GM20431 (cell line): ENCODE measurements around the gene SAT2.
"Not testable (repeated sequence)": the region's sequence is repeated elsewhere in the genome, so short reads cannot be mapped to it uniquely, and the experiment has no call there.

ENCODE experiments used
- in situ Hi-C: fragments of 300-500 bp; cut with MseI, MboI; formaldehyde crosslinking; loops from one replicate; pipeline ENCODE4 v1.15.0; 2020; ENCODE audit warnings: low sequenced_read_pairs; ENCODE audit not compliant: unreplicated experiment

The SAT2 gene

DNA sequence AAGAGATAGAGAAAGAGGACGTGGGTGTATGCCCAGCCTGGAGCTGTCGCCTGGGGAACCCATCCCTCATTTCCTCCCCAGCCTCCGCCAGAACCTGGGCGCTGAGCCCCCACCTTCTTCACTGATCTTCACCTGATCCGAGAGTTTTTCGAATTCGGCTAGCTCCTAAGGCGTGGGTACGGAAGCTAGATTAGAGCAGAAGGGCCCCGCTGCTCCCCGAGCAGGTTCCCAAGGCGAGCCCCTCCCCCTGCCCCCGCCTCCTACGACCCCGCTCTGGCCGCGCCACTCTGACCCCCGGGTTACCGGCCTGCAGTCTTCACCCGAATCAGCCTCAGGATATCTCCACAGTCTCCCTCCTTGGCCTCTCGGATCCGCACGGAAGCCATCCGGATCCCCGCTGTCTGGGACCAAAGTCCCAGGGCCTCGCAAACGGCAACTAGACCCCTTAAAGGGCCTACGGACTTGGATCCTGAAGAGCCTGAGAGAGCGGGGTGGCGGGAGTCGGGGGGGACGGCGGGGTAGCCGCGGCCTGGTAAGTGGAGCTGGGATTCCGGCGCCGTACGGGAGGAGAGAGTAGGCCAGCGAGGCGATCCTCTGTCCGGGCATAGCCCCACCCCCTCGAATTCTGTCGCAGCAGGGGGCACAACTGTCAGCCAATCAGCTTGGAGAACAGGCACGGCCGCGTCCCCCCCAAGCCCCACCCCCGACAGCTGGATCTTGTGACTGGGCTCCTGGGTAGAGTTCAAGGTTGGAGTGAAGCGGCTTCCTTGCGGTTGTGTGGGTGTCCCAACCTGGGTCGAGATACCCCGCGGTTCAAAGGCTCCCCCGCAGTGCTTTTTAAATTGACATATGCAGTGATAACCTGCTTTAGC is at the start of gene SAT2:
Gene SAT2, minus strand, starts transcription at position 572 of the 872 bp plus-strand sequence. Its CDS starts 186 bp downstream, at position 386.
- in situ Hi-C loops = no loop called here

DNA sequence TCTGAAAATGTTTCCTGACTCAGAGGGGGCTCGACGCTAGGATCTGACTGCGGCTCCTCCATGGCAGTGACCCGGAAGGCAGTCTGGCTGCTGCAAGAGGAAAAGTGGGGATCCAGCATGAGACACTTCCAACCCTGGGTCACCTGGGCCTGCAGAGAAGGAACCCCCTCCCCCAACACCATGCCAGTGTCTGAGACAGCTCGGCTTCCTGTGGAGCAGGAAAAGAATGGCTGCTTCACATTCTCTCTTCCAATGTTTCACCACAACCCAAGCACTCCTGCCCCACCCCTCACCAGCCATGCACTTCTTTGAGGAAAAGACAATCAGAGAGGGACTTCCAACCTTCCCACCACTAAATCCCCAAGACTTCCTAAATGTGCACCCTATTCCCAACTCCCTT is 48.9 kb upstream of the SAT2 start:
- in situ Hi-C loops = no loop called here

DNA sequence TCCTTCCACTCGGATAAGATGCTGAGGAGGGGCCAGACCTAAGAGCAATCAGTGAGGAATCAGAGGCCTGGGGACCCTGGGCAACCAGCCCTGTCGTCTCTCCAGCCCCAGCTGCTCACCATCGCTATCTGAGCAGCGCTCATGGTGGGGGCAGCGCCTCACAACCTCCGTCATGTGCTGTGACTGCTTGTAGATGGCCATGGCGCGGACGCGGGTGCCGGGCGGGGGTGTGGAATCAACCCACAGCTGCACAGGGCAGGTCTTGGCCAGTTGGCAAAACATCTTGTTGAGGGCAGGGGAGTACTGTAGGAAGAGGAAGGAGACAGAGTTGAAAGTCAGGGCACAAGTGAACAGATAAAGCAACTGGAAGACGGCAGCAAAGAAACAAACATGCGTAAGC is 47.3 kb upstream of the SAT2 start:
- in situ Hi-C loops = no loop called here

DNA sequence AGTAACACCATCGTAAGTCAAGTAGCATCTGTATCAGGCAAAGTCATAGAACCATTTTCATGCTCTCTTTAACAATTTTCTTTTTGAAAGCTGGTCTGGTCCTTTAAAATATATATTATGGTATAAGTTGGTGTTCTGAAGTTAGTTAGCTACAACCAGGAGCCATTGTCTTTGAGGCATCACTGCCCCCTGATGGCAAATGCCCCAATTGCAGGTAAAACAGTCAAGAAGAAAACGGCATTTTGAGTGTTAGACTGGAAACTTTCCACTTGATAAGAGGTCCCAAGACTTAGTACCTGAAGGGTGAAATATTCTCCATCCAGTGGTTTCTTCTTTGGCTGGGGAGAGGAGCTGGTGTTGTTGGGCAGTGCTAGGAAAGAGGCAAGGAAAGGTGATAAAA is 45.6 kb upstream of the SAT2 start:
- in situ Hi-C loops = no loop called here

DNA sequence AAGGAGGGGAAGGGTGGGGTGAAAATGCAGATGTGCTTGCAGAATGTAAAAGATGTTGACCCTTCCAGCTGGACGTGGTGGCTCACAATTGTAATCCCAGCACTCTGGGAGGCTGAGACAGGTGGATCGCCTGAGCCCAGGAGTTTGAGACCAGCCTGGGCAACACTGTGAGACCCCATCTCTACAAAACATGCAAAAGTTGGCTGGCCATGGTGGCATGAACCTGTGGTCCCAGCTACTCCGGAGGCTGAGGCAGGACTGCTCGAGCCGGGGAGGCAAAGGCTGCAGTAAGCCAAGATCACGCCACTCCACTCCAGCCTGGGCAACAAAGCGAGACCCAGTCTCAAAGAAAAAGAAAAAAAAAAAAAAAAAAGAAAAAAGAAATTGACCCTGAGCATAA is 40.9 kb upstream of the SAT2 start:
- in situ Hi-C loops = no loop called here

DNA sequence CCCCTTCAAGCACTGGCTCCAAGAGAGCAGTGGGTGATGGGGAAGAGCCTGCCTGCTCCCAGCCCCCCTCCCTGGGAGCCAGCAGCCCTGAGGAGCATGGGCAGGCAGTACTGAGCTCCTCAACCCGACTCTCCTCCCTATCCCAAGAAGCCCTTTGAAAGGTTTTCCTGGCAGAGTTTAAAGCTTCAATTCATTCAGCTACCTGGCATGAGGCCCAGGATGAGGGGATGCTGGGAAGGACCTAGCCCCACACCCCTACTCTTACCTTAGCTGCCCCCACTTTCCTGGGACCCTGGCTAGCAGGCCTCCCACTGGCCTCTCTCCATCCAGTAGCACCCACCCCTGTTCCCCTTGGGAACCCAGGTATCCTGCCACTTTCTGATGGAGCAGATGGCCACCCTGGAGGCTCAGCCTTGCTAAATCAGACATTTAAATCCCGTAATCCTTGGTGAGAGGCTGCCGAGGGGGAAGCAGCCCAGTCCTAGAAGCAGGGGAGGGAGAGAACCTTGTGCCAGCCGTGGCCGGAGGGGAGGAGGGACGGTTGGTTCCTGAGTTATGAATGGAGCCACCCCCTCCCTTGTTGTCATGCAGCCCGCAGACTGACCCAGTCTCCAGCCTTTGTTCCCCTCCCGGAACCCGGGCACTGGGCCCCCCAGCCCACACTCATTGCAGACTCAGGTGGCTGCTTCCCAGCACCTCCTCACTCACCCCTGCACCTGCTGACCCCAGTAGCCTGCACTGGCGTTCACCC is 40.2 kb upstream of the SAT2 start:
- in situ Hi-C loops = no loop called here

DNA sequence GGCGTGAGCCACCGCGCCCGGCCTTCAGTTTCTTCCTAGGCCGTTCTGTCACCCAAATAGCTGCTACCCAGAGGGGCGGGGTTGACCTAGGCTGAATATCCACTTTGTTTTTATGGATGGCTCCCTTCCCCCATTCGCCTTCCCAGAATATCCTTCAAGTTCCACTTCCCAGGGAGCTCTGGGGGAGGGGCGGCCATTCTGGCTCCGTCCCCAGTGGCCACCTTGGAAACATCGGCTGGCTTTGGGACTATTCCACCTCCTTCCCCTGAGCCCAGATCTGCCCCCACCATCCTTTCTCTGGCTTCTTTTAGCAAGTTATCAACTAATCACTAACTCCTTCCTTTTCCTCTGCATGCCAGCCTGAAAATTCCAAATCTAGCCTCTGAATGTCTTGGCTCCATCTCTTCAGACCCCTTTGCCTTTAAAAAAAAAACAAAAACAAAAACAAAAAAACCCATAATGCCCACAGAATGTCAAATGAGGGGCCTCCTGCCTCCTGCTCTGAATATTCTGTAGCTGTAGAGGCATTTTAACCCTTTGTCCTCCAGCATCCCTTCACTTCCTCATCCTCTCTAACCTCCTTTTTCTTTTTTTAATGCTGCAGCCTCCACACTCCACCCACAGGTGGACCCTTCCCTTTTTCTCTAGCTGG is 29.5 kb upstream of the SAT2 start:
- in situ Hi-C loops = no loop called here

DNA sequence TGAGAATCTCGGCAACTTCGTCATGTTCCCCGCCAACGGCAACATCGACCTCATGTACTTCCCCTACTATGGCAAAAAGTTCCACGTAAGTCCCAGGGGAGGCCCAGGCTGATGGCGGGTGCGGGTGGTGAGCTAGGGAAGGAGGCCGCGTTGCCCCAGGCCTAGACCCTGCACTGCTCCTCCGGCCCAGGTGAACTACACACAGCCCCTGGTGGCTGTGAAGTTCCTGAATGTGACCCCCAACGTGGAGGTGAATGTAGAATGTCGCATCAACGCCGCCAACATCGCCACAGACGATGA is 27.9 kb upstream of the SAT2 start:
- in situ Hi-C loops = no loop called here

DNA sequence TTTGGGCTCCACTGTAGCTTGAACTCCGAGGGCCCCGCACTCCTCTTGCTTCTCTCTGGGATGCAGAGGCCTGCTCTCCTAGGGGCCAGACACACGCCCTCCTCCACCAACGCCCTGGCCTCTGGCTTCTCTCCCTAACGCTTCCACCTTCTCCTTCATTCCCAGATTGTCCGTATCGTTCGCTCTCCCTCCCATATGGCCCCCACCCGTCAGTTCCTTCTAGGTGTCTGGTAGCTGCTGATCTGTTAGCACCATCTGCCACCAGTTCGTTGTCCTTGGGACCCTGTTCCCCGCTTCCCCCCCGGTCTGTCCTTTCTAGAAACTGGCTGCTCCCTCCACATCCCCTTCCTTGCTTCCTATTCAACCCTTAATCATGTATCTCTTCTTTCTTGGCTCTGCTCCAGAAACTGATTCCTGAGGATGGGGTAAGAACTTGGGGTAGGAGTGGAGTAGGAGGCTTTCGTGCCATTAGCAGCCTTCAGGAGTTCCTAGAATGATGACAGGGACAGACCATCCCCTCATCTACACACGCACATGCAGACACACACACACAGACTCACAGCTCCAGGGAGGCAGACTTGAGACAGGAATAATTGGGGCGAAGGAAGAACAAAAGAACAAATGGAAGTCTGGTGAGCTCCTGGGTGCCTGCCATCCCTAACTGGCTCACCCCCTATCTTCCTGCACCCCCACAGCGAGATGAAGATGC is 27.4 kb upstream of the SAT2 start:
- in situ Hi-C loops = no loop called here

DNA sequence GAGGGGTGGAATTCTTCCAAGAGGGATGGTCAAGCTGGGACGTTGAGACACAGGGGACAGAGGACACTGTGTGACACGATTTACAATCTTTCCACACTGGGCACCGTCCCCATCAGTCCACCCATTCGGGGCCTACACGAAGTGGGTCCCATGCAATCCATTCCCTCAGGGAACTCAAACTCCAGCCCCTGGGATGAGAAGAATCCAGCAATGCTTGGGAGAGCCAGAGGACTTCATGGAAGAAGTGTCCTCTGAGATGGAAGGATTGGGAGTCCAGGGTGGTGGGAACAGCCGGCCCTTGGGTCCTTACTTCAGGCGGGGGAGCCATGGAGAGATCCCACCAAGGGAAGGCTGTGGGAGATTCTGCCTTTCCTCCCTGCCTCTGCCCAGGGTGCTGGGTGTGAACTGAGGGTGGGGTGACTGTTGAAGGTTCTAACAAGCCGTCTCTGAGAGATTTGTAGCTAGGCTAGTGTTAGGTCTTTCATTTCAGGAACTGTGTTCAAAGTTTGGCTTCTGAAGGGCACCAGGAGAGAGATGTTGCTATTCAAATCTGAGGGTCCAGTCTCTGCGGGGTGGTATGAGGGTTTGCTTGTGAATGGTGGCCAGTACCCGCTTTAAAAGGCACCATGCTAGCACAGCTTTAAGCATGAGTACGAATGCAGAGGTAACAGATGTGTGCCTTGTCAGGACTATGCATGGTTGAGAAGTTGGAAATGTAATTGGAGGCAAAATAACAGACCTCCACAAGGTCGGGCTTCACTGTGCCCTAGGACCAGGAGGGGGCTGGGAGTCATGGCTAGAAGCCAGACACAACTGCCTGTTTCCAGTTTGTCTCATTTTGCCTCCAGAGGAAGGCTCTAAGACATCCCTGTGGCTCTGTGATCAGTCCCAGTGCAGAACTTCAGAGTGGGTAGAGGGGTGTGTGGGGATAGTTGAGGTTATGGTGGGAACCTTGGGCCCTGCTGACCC is 25.1 kb upstream of the SAT2 start:
- in situ Hi-C loops = no loop called here

DNA sequence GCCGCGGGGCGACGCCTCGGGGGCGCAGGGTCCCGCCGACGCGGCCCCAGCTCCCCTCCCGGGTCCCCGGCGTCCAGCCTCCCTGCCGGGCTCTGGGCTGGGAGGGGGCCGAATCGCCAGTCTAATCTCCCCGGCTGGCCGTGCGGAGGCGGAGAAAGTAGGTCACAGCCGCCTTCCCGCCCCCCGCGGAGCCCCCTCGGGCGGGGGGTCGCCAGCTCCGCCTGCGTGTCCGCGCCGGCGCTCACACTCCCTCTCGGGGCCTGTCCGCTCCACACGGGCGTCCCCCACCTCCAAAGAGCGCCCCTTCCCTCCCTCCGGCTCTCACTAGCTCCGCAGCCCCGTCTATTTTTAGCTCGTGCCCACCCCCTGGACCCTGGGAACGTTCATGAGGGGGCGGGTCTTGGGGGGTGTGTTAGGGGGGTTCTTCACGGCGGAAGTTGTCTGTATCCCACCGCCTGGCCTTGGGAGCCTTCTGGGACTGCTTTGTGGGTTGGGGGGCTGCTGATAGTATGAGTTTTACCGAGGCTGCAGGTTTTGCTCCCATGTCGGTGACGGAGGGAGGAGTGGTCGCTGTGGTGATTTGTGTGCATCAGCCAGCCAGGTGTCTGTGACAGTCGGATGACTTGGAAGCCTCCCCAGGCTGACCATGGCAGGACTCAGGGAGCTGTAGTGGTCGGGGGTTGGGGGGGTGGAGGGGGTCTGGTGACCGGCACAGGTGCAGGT is 24.2 kb upstream of the SAT2 start:
- in situ Hi-C loops = no loop called here

DNA sequence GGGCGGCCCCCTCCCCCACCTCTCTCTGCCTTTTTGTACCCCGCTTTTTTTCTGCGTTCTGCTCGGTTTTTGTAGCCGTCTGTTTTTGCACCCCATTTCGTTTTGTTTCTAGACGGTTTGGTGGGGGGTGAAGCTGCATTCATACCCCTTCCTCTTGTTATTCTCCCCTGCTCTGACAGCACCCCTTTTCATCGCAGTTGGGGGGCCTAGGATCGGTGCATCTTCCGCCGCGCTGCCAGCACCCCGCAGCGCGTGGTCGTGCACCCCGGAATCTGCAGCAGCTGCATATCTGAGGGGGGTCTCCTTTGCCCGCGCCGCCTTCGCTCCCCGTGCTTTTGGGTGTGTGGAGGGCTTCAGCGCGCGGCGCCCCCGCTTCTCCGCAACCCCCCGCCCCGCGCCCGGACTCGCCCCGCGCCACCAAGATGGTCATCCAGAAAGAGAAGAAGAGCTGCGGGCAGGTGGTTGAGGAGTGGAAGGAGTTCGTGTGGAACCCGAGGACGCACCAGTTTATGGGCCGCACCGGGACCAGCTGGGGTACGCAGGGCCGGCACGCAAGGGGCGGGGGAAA is 23.6 kb upstream of the SAT2 start:
- in situ Hi-C loops = no loop called here

DNA sequence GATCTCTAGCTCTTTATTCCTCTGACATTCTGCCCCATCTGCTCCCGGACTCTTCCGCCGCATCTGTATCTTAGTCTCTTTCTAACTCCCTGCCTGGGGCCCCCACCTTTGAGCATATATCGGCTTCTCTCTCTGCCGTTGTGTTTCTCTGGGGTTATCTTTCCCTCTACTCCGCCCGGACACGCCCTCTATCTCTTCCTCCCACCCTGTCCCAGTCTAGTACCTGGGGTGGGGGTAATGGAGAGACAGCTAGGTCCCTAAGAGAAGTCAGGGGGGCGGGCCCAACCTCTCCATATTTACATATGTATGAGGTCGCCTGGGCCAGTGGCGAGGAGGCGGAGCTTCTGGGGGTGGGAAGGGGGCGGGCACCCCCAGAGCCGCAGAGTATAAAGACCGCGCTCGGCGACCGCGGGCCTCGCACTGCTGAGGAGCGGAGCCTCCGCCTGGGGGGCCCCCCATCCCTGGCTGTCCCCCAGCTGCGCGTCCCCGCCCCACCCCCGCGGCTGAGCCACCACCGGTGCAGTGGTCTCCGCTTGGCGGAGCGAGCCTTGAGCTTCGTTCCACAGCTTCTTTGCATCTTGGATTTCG is 23.0 kb upstream of the SAT2 start, which contains the start of gene ATP1B2:
Gene ATP1B2, plus strand, starts transcription at position 418 of the 588 bp plus-strand sequence. CDS start 593 bp downstream, outside the sequence.
- in situ Hi-C loops = no loop called here

DNA sequence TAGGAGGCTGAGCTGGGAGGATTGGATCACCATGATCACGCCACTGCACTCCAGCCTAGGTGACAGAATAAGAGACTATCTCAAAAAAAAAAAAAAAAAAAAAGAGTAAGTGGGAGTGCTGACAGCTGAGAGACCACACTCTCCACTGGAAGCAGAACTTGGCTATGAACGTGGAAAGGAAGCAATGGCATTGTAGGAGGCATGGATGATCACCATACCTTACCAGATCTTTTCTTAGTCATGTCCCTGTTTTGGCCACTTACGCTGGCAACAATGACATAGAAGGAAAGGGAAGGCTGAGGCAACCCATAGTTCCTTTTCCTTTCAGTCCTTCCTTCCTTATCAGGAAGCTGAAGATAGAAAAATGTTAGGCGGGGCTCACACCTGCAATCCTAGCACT is 19.4 kb upstream of the SAT2 start:
- in situ Hi-C loops = no loop called here

DNA sequence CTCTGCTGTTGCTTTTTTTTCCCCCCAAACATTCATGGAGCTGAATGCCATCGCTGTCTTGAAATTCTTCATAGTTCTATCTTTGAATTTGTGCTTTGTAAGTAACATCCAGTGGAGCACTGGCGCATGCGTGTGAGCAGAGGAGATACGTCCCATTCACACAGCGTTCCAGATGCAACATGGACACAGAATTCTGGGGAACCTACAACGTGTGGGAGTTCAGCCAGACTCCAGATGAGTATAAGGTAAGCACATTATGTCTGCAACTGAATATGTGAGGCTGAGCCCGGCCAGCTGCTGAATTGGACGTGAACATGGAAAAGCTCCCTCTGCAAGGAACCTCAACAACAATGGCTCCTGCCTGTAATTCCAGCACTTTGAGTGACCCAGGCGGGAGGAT is 18.8 kb upstream of the SAT2 start:
- in situ Hi-C loops = no loop called here

DNA sequence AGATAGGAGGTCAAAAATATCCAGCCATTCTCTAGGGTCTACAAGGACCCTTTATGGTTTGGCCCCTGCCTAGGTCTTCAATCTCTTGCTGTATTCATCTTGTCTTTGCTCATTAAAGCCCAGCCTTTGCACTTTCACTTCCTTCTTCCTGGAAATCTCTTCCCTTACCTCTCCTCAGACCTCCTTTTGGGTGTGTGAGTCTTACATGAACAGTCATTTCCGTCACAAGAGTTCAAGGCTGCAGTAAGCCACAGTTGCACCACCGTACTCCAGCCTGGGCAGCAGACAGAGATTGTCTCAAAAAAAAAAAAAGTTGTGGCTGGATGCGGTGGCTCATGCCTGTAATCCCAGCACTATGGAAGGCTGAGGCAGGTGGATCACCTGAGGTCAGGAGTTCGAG is 17.2 kb upstream of the SAT2 start:
- in situ Hi-C loops = no loop called here

DNA sequence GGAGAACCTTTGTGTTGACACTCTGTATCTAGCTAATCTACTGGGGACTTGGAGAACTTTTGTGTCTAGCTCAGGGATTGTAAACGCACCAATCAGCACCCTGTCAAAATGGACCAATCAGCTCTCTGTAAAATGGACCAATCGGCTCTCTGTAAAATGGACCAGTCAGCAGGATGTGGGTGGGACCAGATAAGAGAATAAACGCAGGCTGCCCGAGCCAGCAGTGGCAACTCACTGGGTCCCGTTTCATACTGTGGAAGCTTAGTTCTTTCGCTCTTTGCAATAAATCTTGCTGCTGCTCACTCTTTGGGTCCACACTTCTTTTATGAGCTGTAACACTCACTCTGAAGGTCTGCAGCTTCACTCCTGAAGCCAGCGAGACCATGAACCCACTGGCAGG is 14.0 kb upstream of the SAT2 start:
- in situ Hi-C loops = not testable (repeated sequence)

DNA sequence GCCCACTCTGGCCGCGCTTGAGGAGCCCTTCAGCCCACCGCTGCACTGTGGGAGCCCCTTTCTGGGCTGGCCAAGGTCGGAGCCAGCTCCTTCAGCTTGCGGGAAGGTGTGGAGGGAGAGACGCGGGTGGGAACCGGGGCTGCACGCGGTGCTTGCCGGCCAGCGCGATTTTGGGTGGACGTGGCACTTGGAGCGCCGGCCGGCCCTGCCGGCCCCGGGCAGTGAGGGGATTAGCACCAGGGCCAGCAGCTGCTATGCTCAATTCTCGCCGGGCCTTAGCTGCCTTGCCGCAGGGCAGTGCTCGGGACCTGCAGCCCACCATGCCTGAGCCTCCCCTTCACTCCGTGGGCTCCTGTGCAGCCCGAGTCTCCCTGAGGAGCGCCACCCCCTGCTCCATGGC is 13.2 kb upstream of the SAT2 start:
- in situ Hi-C loops = no loop called here
